ENCODE data around the gene CFAP45. TPM values are rescaled to one million over a fixed set of nuclear protein-coding genes. Genes with fewer than 3 reads are reported as not detected.
A peak's percentile ranks its signal among the peaks of the same experiment; 100 is the strongest.

Gene CFAP45
- polyA plus RNA-seq, 2 of the 4 experiments (the other 2 are of a cell fraction) = 0.67 to 0.89 TPM

- Histone ChIP-seq H3K4me3 (no peak overlapping the region), H3K4me1 (peaks cover 4% of the 10 kb centered on the region; the same call in 1 of the 3 replicates), H3K9me3 (no peaks in the 10 kb centered on the region), H3K4me2 (no peak overlapping the region), H3K27ac (no peak overlapping the region)
- CTCF ChIA-PET = interaction anchor here (1.5 to 12.1 kb wide), 2 partner anchors 20 to 32 kb away, joined by 5 to 126 read pairs; no protein-coding TSS in a partner anchor
- 66% methylated on average over 6 of the region's 7 CpGs for WGBS (ENCODE audit: missing lambda C conversion rate)
- POLR2A ChIA-PET = no interaction called here
- FAIRE-seq (no peak), DNase-seq (ENCODE audit: low read depth in 1 of 2, low spot score in 1 of 2) (no peak), ATAC-seq (no peak)
- TF ChIP-seq MYC (IDR thresholded peaks at IDR 0.05; ENCODE audit: borderline replicate concordance, low read length) (no peak), CBX8 (IDR thresholded peaks at IDR 0.05) (no peak), HOXA7 (CRISPR knock-in tag; IDR thresholded peaks at IDR 0.05) (no peak), REST (IDR thresholded peaks at IDR 0.05) (no peak), KDM5A (IDR thresholded peaks at IDR 0.05) (no peak), FOSB (CRISPR knock-in tag; IDR thresholded peaks at IDR 0.05) (no peak), ATOH8 (CRISPR knock-in tag; IDR thresholded peaks at IDR 0.05; ENCODE audit: low read depth) (no peak), ZFP36 (IDR thresholded peaks at IDR 0.05; ENCODE audit: borderline replicate concordance, partially characterized antibody) (no peak), RCOR1 (IDR thresholded peaks at IDR 0.05; ENCODE audit: low read depth, low read length) (no peak), TP53 (CRISPR knock-in tag; IDR thresholded peaks at IDR 0.05) (no peak), GATA3 (IDR thresholded peaks at IDR 0.05; ENCODE audit: borderline replicate concordance) (no peak), RARB (CRISPR knock-in tag; IDR thresholded peaks at IDR 0.05) (no peak)
Measured at GRCh38 chr1:159859767-159860322, 40.1 kb downstream of the CFAP45 start.

GRCh38 chr1:159857889-159858288, 42.1 kb downstream of the CFAP45 start:
- ChIA-PET CTCF (interaction anchor here (1.0 to 12.1 kb wide), 5 partner anchors 10 to 82 kb away, joined by 3 to 126 read pairs (median 3); no protein-coding TSS in a partner anchor), POLR2A (no interaction called here)
- no peaks in the 10 kb centered on the region for H3K9me3 ChIP-seq
- H3K4me1 ChIP-seq = peaks cover 15% of the 10 kb centered on the region
- no peak overlapping the region for H3K4me3 ChIP-seq
- no peak overlapping the region for H3K27ac ChIP-seq
- 87% methylated on average over 5 of the region's 6 CpGs for WGBS (ENCODE audit: missing lambda C conversion rate)
- DNase-seq (ENCODE audit: low read depth in 1 of 2, low spot score in 1 of 2) (no peak), ATAC-seq (no peak), FAIRE-seq (no peak)
- TF ChIP-seq REST (IDR thresholded peaks at IDR 0.05) = peak; percentile 21; the same call in 1 of the 2 replicates
- TF ChIP-seq HOXB13 (CRISPR knock-in tag; IDR thresholded peaks at IDR 0.05; ENCODE audit: low read depth) = no peak
- no peak for TF ChIP-seq JUNB (IDR thresholded peaks at IDR 0.05)
- no peak for TF ChIP-seq CBX2 (IDR thresholded peaks at IDR 0.05; ENCODE audit: borderline replicate concordance, low read depth)
- H3K4me2 ChIP-seq = no peak overlapping the region
